ENCODE data around the gene ZNF821. TPM values are rescaled to one million over a fixed set of nuclear protein-coding genes. Genes with fewer than 3 reads are reported as not detected.

ZNF821 gene
- polyA plus RNA-seq, 1 of the 3 experiments (the other 2 are of a cell fraction): 8.8 TPM

GRCh38 chr16:71924710-71925109 is 40.7 kb upstream of the ZNF821 start:
- H3K9me2 ChIP-seq: no peaks in the 10 kb centered on the region
- H3K27ac ChIP-seq (ENCODE audit: low read depth in 2 of 2, low read length in 1 of 2): 0 out of 4 replicates have a peak overlapping the region, but pooled peaks of 1 of the 2 experiments have one; percentile 15
- TF ChIP-seq ELF1 (IDR thresholded peaks at IDR 0.05) (no peak), CTCF (IDR thresholded peaks at IDR 0.05) (no peak), FOXJ3 (CRISPR knock-in tag; IDR thresholded peaks at IDR 0.05) (no peak), JUND (IDR thresholded peaks at IDR 0.05) (no peak), RFX5 (IDR thresholded peaks at IDR 0.05; ENCODE audit: low read length) (no peak), RCOR1 (IDR thresholded peaks at IDR 0.05; ENCODE audit: low read length) (no peak), FOSL2 (IDR thresholded peaks at IDR 0.05; ENCODE audit: borderline replicate concordance, low read depth) (no peak), GATA2 (CRISPR knock-in tag; IDR thresholded peaks at IDR 0.05) (no peak), USF2 (IDR thresholded peaks at IDR 0.05; ENCODE audit: borderline replicate concordance, low read depth, low read length) (no peak)
- H3F3A ChIP-seq (replicated peaks; ENCODE audit: insufficient read depth): peaks cover 46% of the 10 kb centered on the region
- ChIA-PET CTCF (no interaction called here), POLR2A (interaction anchor here (0.6 kb wide), 1 partner anchor 19 kb away, joined by 4 read pairs; no protein-coding TSS in a partner anchor)
- no peak for DNase-seq
- H3K4me1 ChIP-seq (ENCODE audit: control insufficient read depth in 1 of 2, insufficient read depth in 2 of 2, low read depth in 1 of 2, low read length in 1 of 2): peaks cover 12 to 44% of the 10 kb centered on the region in 2 experiments
- no peak overlapping the region for H2AFZ ChIP-seq (ENCODE audit: low read depth)
- 94% methylated on average over 2 of the region's 2 CpGs for WGBS (ENCODE audit: low lambda C conversion rate)
- no peak overlapping the region for H3K4me2 ChIP-seq
- H3K9ac ChIP-seq: no peak overlapping the region
- H3K4me3 ChIP-seq (ENCODE audit: low read depth in 2 of 2, low read length in 1 of 2): no peak overlapping the region
- H3K36me3 ChIP-seq (replicated peaks in 1 of 2; ENCODE audit: control insufficient read depth in 1 of 2, insufficient read depth in 2 of 2, low read length in 1 of 2): peaks cover 65 to 82% of the 10 kb centered on the region in 2 experiments
- H3K9me3 ChIP-seq: no peaks in the 10 kb centered on the region
- H4K20me1 ChIP-seq (ENCODE audit: insufficient read depth): peaks cover 54% of the 10 kb centered on the region
- no peaks in the 10 kb centered on the region for H3K27me3 ChIP-seq (ENCODE audit: insufficient read depth)
- peaks cover 69% of the 10 kb centered on the region for H3K79me2 ChIP-seq (ENCODE audit: insufficient read depth)

- Histone ChIP-seq H3K36me3 (replicated peaks in 1 of 2; ENCODE audit: control insufficient read depth in 1 of 2, insufficient read depth in 2 of 2, low read length in 1 of 2) (peaks cover 66 to 83% of the 10 kb centered on the region in 2 experiments), H3F3A (replicated peaks; ENCODE audit: insufficient read depth) (peaks cover 41% of the 10 kb centered on the region), H4K20me1 (ENCODE audit: insufficient read depth) (peaks cover 53% of the 10 kb centered on the region), H3K4me3 (ENCODE audit: low read depth in 2 of 2, low read length in 1 of 2) (no peak overlapping the region), H3K79me2 (ENCODE audit: insufficient read depth) (peaks cover 72% of the 10 kb centered on the region), H3K4me1 (ENCODE audit: control insufficient read depth in 1 of 2, insufficient read depth in 2 of 2, low read depth in 1 of 2, low read length in 1 of 2) (peaks cover 12 to 39% of the 10 kb centered on the region in 2 experiments), H2AFZ (ENCODE audit: low read depth) (no peak overlapping the region), H3K9me2 (no peaks in the 10 kb centered on the region), H3K9ac (no peak overlapping the region), H3K27me3 (ENCODE audit: insufficient read depth) (no peaks in the 10 kb centered on the region), H3K4me2 (no peak overlapping the region), H3K9me3 (no peaks in the 10 kb centered on the region), H3K27ac (ENCODE audit: low read depth in 2 of 2, low read length in 1 of 2) (peak overlapping the region in 1 of 2 experiments; percentile 15; a peak in 1 of 4 replicates)
- WGBS (ENCODE audit: low lambda C conversion rate): 82% methylated on average over 10 of the region's 10 CpGs
- CTCF ChIA-PET: interaction anchor here (0.7 to 1.1 kb wide), 2 partner anchors 37 to 154 kb away, joined by 3 to 4 read pairs; no protein-coding TSS in a partner anchor
- POLR2A ChIA-PET: no interaction called here
- no peak for DNase-seq
- peak; percentile 16; the same call in 1 of the 2 replicates for TF ChIP-seq TCF12 (IDR thresholded peaks at IDR 0.05)
- no peak for TF ChIP-seq SMC3 (IDR thresholded peaks at IDR 0.05; ENCODE audit: low read depth, low read length)
- peak; percentile 82 for TF ChIP-seq NFIC (IDR thresholded peaks at IDR 0.05; ENCODE audit: borderline replicate concordance)
These were observed 40.1 kb upstream of the ZNF821 start for GRCh38 chr16:71923941-71924690.

Measured in SK-N-SH (cell line).